Subcutaneous abdominal adipose tissue (tissue), 5 donors: Measurements from ENCODE around the gene LENG8.
A peak's percentile ranks its signal among the peaks of the same experiment; 100 is the strongest.

Experiments used
- H3K27ac ChIP-seq: one replicate; pipeline ENCODE4 v1.7.0; 2013; ENCODE audit warnings: low read depth, mild to moderate bottlenecking, inconsistent platforms, low read length, moderate library complexity
- H3K27me3 ChIP-seq, 5 donors: one replicate each; pipeline ENCODE4 v1.7.0; 2013; ENCODE audit warnings: low read length in 5 of 5, inconsistent platforms in 1 of 5; ENCODE audit not compliant: control insufficient read depth in 5 of 5, insufficient read depth in 4 of 5
- H3K36me3 ChIP-seq, 5 donors: one replicate each; pipeline ENCODE4 v1.7.0; 2013; ENCODE audit warnings: low read length in 5 of 5; ENCODE audit not compliant: control insufficient read depth in 5 of 5, insufficient read depth in 5 of 5
- H3K4me1 ChIP-seq, 5 donors: one replicate each; pipeline ENCODE4 v1.7.0; 2013; ENCODE audit warnings: low read length in 5 of 5, mild to moderate bottlenecking in 3 of 5, moderate library complexity in 1 of 5; ENCODE audit not compliant: control insufficient read depth in 5 of 5, insufficient read depth in 5 of 5
- H3K4me3 ChIP-seq, 5 donors: one replicate each; pipeline ENCODE4 v1.7.0; 2013; ENCODE audit warnings: low read length in 5 of 5, low read depth in 1 of 5
- H3K9ac ChIP-seq, 5 donors: one replicate each; pipeline ENCODE4 v1.7.0; 2013; ENCODE audit warnings: low read length in 5 of 5, mild to moderate bottlenecking in 4 of 5, moderate library complexity in 3 of 5
- H3K9me3 ChIP-seq, 5 donors: one replicate each; pipeline ENCODE4 v1.7.0; 2013; ENCODE audit warnings: low read length in 5 of 5; ENCODE audit not compliant: control insufficient read depth in 5 of 5
- donor health status: healthy.
- donor health status: healthy.
- donor health status: healthy.
- donor health status: healthy.
- donor health status: healthy.

LENG8 gene

GRCh38 chr19:54429545-54430227, 19.3 kb upstream of the LENG8 start:
- H3K9me3 ChIP-seq: no peaks in the 10 kb centered on the region
- H3K9ac ChIP-seq: no peak overlapping the region
- no peaks in the 10 kb centered on the region for H3K36me3 ChIP-seq
- no peak overlapping the region for H3K27ac ChIP-seq
- H3K27me3 ChIP-seq: peaks cover 8 to 34% (median 24%) of the 10 kb centered on the region in 5 donors
- peaks cover 2 to 22% (median 19%) of the 10 kb centered on the region in 5 donors for H3K4me1 ChIP-seq
- no peak overlapping the region for H3K4me3 ChIP-seq

GRCh38 chr19:54430306-54431254, 18.4 kb upstream of the LENG8 start:
- Histone ChIP-seq H3K9ac (no peak overlapping the region), H3K27ac (no peak overlapping the region), H3K4me3 (peak overlapping the region in 4 of 5 donors; percentile 32 to 51 (median 44)), H3K36me3 (no peaks in the 10 kb centered on the region), H3K9me3 (no peaks in the 10 kb centered on the region), H3K27me3 (peaks cover 8 to 27% (median 24%) of the 10 kb centered on the region in 5 donors), H3K4me1 (peaks cover 2 to 31% (median 24%) of the 10 kb centered on the region in 5 donors)

GRCh38 chr19:54431255-54431838, 17.7 kb upstream of the LENG8 start:
- no peaks in the 10 kb centered on the region for H3K9me3 ChIP-seq
- peaks cover 2 to 38% (median 25%) of the 10 kb centered on the region in 5 donors for H3K4me1 ChIP-seq
- H3K27me3 ChIP-seq: peaks cover 8 to 24% (median 19%) of the 10 kb centered on the region in 5 donors
- H3K4me3 ChIP-seq: peak overlapping the region in 1 of 5 donors; percentile 45
- H3K9ac ChIP-seq: no peak overlapping the region
- no peak overlapping the region for H3K27ac ChIP-seq
- H3K36me3 ChIP-seq: no peaks in the 10 kb centered on the region

- H3K4me1 ChIP-seq: peaks cover 2 to 38% (median 25%) of the 10 kb centered on the region in 5 donors
- no peak overlapping the region for H3K4me3 ChIP-seq
- no peak overlapping the region for H3K27ac ChIP-seq
- no peaks in the 10 kb centered on the region for H3K9me3 ChIP-seq
- H3K36me3 ChIP-seq: no peaks in the 10 kb centered on the region
- H3K9ac ChIP-seq: no peak overlapping the region
- H3K27me3 ChIP-seq: peaks cover 8 to 20% (median 16%) of the 10 kb centered on the region in 5 donors
Measured at GRCh38 chr19:54432144-54432738, 16.8 kb upstream of the LENG8 start.

- Histone ChIP-seq H3K9ac (no peak overlapping the region), H3K4me3 (no peak overlapping the region), H3K4me1 (peaks cover 2 to 43% (median 28%) of the 10 kb centered on the region in 5 donors), H3K36me3 (no peaks in the 10 kb centered on the region), H3K27me3 (peaks cover 8 to 17% (median 13%) of the 10 kb centered on the region in 5 donors), H3K27ac (no peak overlapping the region), H3K9me3 (no peaks in the 10 kb centered on the region)
Measured at GRCh38 chr19:54433697-54434096, 15.3 kb upstream of the LENG8 start.

- Histone ChIP-seq H3K27ac (no peak overlapping the region), H3K4me3 (no peak overlapping the region), H3K27me3 (peaks cover 2 to 11% (median 7%) of the 10 kb centered on the region in 5 donors), H3K9me3 (no peaks in the 10 kb centered on the region), H3K36me3 (peaks cover 0 to 4% (median 0%) of the 10 kb centered on the region in 5 donors), H3K4me1 (peaks cover 2 to 49% (median 34%) of the 10 kb centered on the region in 5 donors), H3K9ac (no peak overlapping the region)
Measured at GRCh38 chr19:54434112-54434872, 14.7 kb upstream of the LENG8 start.

- Histone ChIP-seq H3K9ac (no peak overlapping the region), H3K9me3 (no peaks in the 10 kb centered on the region), H3K27ac (no peak overlapping the region), H3K27me3 (peaks cover 0 to 8% (median 2%) of the 10 kb centered on the region in 5 donors), H3K4me1 (peaks cover 2 to 50% (median 38%) of the 10 kb centered on the region in 5 donors), H3K4me3 (no peak overlapping the region), H3K36me3 (peaks cover 0 to 5% (median 0%) of the 10 kb centered on the region in 5 donors)
Measured at GRCh38 chr19:54434873-54435214, 14.2 kb upstream of the LENG8 start.

- H3K9ac ChIP-seq: peak overlapping the region in 1 of 5 donors; percentile 17
- H3K4me3 ChIP-seq: no peak overlapping the region
- peaks cover 0 to 3% (median 0%) of the 10 kb centered on the region in 5 donors for H3K27me3 ChIP-seq
- H3K36me3 ChIP-seq: peaks cover 0 to 9% (median 0%) of the 10 kb centered on the region in 5 donors
- H3K9me3 ChIP-seq: no peaks in the 10 kb centered on the region
- H3K27ac ChIP-seq: no peak overlapping the region
- H3K4me1 ChIP-seq: peaks cover 2 to 44% (median 33%) of the 10 kb centered on the region in 5 donors
Measured at GRCh38 chr19:54435551-54436016, 13.4 kb upstream of the LENG8 start.

- H3K9ac ChIP-seq: peak overlapping the region in 2 of 5 donors; percentile 17 to 39
- peaks cover 0 to 12% (median 0%) of the 10 kb centered on the region in 5 donors for H3K36me3 ChIP-seq
- H3K9me3 ChIP-seq: no peaks in the 10 kb centered on the region
- peaks cover 2 to 39% (median 28%) of the 10 kb centered on the region in 5 donors for H3K4me1 ChIP-seq
- no peak overlapping the region for H3K27ac ChIP-seq
- peaks cover 0 to 3% (median 0%) of the 10 kb centered on the region in 5 donors for H3K27me3 ChIP-seq
- H3K4me3 ChIP-seq: no peak overlapping the region
Measured at GRCh38 chr19:54436031-54436523, 12.9 kb upstream of the LENG8 start.
